Lung (tissue), 12 donors: ENCODE measurements around the gene ST3GAL3. TPM values are rescaled to one million over a fixed set of nuclear protein-coding genes. Genes with fewer than 3 reads are reported as not detected.

Experiments
- ATAC-seq: fragments of 200-7000 bp; cut with Tn5 transposase; one replicate; pipeline ENCODE4 v1.9.1; 2020; ENCODE audit warnings: moderate number of reproducible peaks; ENCODE audit not compliant: insufficient read depth, low FRiP score
- DNase-seq, 3 donors: peaks; one replicate each; pipeline ENCODE4 v3.0.0-alpha.2; 2013 to 2017
- H3K27ac ChIP-seq, 2 donors: one replicate each; pipeline ENCODE4 v1.5.1; 2013; ENCODE audit warnings: mild to moderate bottlenecking in 2 of 2, moderate library complexity in 2 of 2, control low read depth in 1 of 2, inconsistent platforms in 1 of 2, low read depth in 1 of 2, low read length in 1 of 2
- H3K27me3 ChIP-seq, 3 donors: one replicate each; pipeline ENCODE4 v1.5.1; 2013; ENCODE audit warnings: low read length in 2 of 3; ENCODE audit not compliant: control insufficient read depth in 3 of 3, insufficient read depth in 3 of 3
- H3K36me3 ChIP-seq, 4 donors: one replicate each; pipeline ENCODE4 v1.5.1; 2013; ENCODE audit warnings: low read length in 4 of 4, mild to moderate bottlenecking in 1 of 4, moderate library complexity in 1 of 4; ENCODE audit not compliant: control insufficient read depth in 4 of 4, insufficient read depth in 4 of 4
- H3K4me1 ChIP-seq, 5 donors: one replicate each; pipeline ENCODE4 v1.5.1; 2013; ENCODE audit warnings: low read length in 5 of 5, mild to moderate bottlenecking in 2 of 5, moderate library complexity in 1 of 5; ENCODE audit not compliant: control insufficient read depth in 5 of 5, insufficient read depth in 5 of 5
- H3K4me3 ChIP-seq: one replicate; pipeline ENCODE4 v1.5.1; 2013; ENCODE audit warnings: mild to moderate bottlenecking, control low read depth, moderate library complexity
- H3K9ac ChIP-seq, 2 donors: one replicate each; pipeline ENCODE4 v1.5.1; 2013; ENCODE audit warnings: low read length in 2 of 2, control low read depth in 1 of 2; ENCODE audit not compliant: insufficient read depth in 1 of 2
- H3K9me3 ChIP-seq, 4 donors: one replicate each; pipeline ENCODE4 v1.5.1; 2013; ENCODE audit warnings: low read length in 3 of 4, mild to moderate bottlenecking in 1 of 4, moderate library complexity in 1 of 4; ENCODE audit not compliant: control insufficient read depth in 4 of 4, insufficient read depth in 3 of 4
- CTCF ChIP-seq: IDR thresholded peaks from 2 replicates; pipeline ENCODE4 v1.5.1; 2012; ENCODE audit warnings: mild to moderate bottlenecking; ENCODE audit errors: control extremely low read depth, extremely low read depth
- WGBS, 2 donors: extraction: QIAGEN DNeasy Blood & Tissue Kit; methylation state at CpG; one replicate each; pipeline ENCODE4 v1.1.7; 2013; 5-methylcytosine and 5-hydroxymethylcytosine counted together
- polyA plus RNA-seq, 2 donors: library from polyadenylated mRNA; stranded (reverse); fragments of 200-250 nt; gene quantifications; one replicate each; pipeline ENCODE4 v1.2.1, GENCODE V29; 2013
- total RNA-seq, 2 donors: library from RNA; depleted of rRNA in 1 of 2; stranded (reverse); fragments of >200 nt in 1 of 2; gene quantifications; one replicate each; pipeline ENCODE4 v1.2.1, GENCODE V29; 2014 to 2021
- donor health status: control.
- donor health status: control.
- donor health status: Bipolar disorder and iron deficiency.
- donor health status: healthy.
- donor health status: DM: yes; HTN: yes; CAD: no.

Gene ST3GAL3
- total and polyA plus RNA-seq, 4 donors: 8.4 to 28.0 (median 17.1) TPM

GRCh38 chr1:43857163-43857562, 149.8 kb downstream of the ST3GAL3 start:
- no peak overlapping the region for H3K27ac ChIP-seq
- no peak for TF ChIP-seq CTCF
- no peaks in the 10 kb centered on the region for H3K9me3 ChIP-seq
- H3K4me3 ChIP-seq: no peak overlapping the region
- peaks cover 0 to 23% (median 15%) of the 10 kb centered on the region in 5 donors for H3K4me1 ChIP-seq
- no peaks in the 10 kb centered on the region for H3K27me3 ChIP-seq
- DNase-seq: no peak
- no peak for ATAC-seq
- H3K9ac ChIP-seq: no peak overlapping the region
- peaks cover 0 to 6% (median 1%) of the 10 kb centered on the region in 4 donors for H3K36me3 ChIP-seq

GRCh38 chr1:43858324-43858723, 151.0 kb downstream of the ST3GAL3 start:
- no peak overlapping the region for H3K27ac ChIP-seq
- peaks cover 0 to 6% (median 1%) of the 10 kb centered on the region in 4 donors for H3K36me3 ChIP-seq
- no peaks in the 10 kb centered on the region for H3K9me3 ChIP-seq
- ATAC-seq (peak; percentile 80), DNase-seq (peak; percentile 41 to 71 (median 57))
- H3K9ac ChIP-seq: no peak overlapping the region
- WGBS, 2 donors: 31 to 52% methylated on average over 2 of the region's 2 CpGs
- peaks cover 0 to 13% (median 11%) of the 10 kb centered on the region in 5 donors for H3K4me1 ChIP-seq
- TF ChIP-seq CTCF: no peak
- H3K27me3 ChIP-seq: no peaks in the 10 kb centered on the region
- H3K4me3 ChIP-seq: no peak overlapping the region

GRCh38 chr1:43861337-43861736, 154.0 kb downstream of the ST3GAL3 start:
- Histone ChIP-seq H3K4me1 (peaks cover 0 to 11% (median 0%) of the 10 kb centered on the region in 5 donors), H3K36me3 (peaks cover 0 to 6% (median 0%) of the 10 kb centered on the region in 4 donors), H3K27ac (no peak overlapping the region), H3K9me3 (no peaks in the 10 kb centered on the region), H3K27me3 (no peaks in the 10 kb centered on the region), H3K9ac (no peak overlapping the region), H3K4me3 (no peak overlapping the region)
- DNase-seq (no peak), ATAC-seq (no peak)
- no peak for TF ChIP-seq CTCF
- 79% methylated on average over 3 of the region's 3 CpGs for WGBS, 2 donors
